ENCODE results near the gene PCBP3. TPM values are rescaled to one million over a fixed set of nuclear protein-coding genes. Genes with fewer than 3 reads are reported as not detected.

PCBP3 gene
- total and polyA plus RNA-seq, 2 donors (not counting 3 experiments of a cell fraction or from before 2014, with no cell fraction given), result 0.06 to 1.1 TPM

GRCh38 chr21:45747233-45747766 is 103.8 kb downstream of the PCBP3 start:
- intact Hi-C loops (cut with micrococcal nuclease), result no loop called here

GRCh38 chr21:45747802-45748445 is 104.4 kb downstream of the PCBP3 start:
- CTCF ChIA-PET, result interaction anchor here (0.6 kb wide), 1 partner anchor 8 kb away, joined by 3 read pairs; no protein-coding TSS in a partner anchor
- no TSS peak for BruUV-seq (replicated peaks)
- no peak overlapping the region for H3K9ac ChIP-seq (replicated peaks; ENCODE audit: extremely low read depth, insufficient read depth, low read length)

More at GRCh38 chr21:45747233-45747766, 103.8 kb downstream of the PCBP3 start:
- POLR2A ChIA-PET, result no interaction called here
- Histone ChIP-seq H3K27me3 (ENCODE audit: control insufficient read depth in 2 of 2, insufficient read depth in 2 of 2, low read length in 2 of 2) (peaks cover 0 to 5% of the 10 kb centered on the region in 2 experiments), H3K79me2 (ENCODE audit: control insufficient read depth, insufficient read depth, low read length) (no peaks in the 10 kb centered on the region), H3K27ac (ENCODE audit: insufficient read depth, low read depth, low read length) (no peak overlapping the region), H3K9me3 (replicated peaks; ENCODE audit: control insufficient read depth, insufficient read depth, low read length) (no peaks in the 10 kb centered on the region), H3K4me1 (ENCODE audit: control insufficient read depth, extremely low read depth, insufficient read depth, low read length) (no peaks in the 10 kb centered on the region), H4K20me1 (replicated peaks; ENCODE audit: control insufficient read depth, extremely low read depth, insufficient read depth, low read length) (no peaks in the 10 kb centered on the region), H3K4me2 (ENCODE audit: insufficient read depth, low read length) (no peak overlapping the region), H3K4me3 (replicated peaks in 1 of 3; ENCODE audit: insufficient read depth in 1 of 3, low read depth in 1 of 3, low read length in 3 of 3) (no peak overlapping the region), H3K9me1 (replicated peaks; ENCODE audit: control insufficient read depth, extremely low read depth, insufficient read depth, low read length) (no peaks in the 10 kb centered on the region), H3K36me3 (ENCODE audit: control insufficient read depth in 2 of 2, extremely low read depth in 1 of 2, insufficient read depth in 2 of 2, low read length in 2 of 2) (no peaks in the 10 kb centered on the region), H2AFZ (ENCODE audit: low read depth, low read length) (no peak overlapping the region), H3K9ac (replicated peaks; ENCODE audit: extremely low read depth, insufficient read depth, low read length) (no peak overlapping the region)
- DNase-seq (ENCODE audit: low read depth, low spot score), result no peak
- CTCF ChIA-PET, result no interaction called here
- dilution Hi-C loops (cut with MboI; ENCODE audit: extremely low pct_ligation_motif_present, low sequenced_read_pairs), result no loop called here
- TF ChIP-seq EZH2 (IDR thresholded peaks at IDR 0.05; ENCODE audit: borderline replicate concordance, low read depth, low read length, severe bottlenecking), result no peak
- no peak for TF ChIP-seq POLR2A (IDR thresholded peaks at IDR 0.05; ENCODE audit: low read depth, low read length)
- no peak for TF ChIP-seq JUN (IDR thresholded peaks at IDR 0.05; ENCODE audit: borderline replicate concordance, insufficient read depth, insufficient read length, low read depth)
- no peak for FAIRE-seq
- no TSS peak for BruUV-seq (replicated peaks)

More at GRCh38 chr21:45747802-45748445, 104.4 kb downstream of the PCBP3 start:
- FAIRE-seq (no peak), DNase-seq (ENCODE audit: low read depth, low spot score) (no peak)
- Histone ChIP-seq H2AFZ (ENCODE audit: low read depth, low read length) (no peak overlapping the region), H3K9me3 (replicated peaks; ENCODE audit: control insufficient read depth, insufficient read depth, low read length) (no peaks in the 10 kb centered on the region), H3K4me3 (replicated peaks in 1 of 3; ENCODE audit: insufficient read depth in 1 of 3, low read depth in 1 of 3, low read length in 3 of 3) (no peak overlapping the region), H3K27ac (ENCODE audit: insufficient read depth, low read depth, low read length) (no peak overlapping the region), H3K4me1 (ENCODE audit: control insufficient read depth, extremely low read depth, insufficient read depth, low read length) (no peaks in the 10 kb centered on the region), H3K79me2 (ENCODE audit: control insufficient read depth, insufficient read depth, low read length) (no peaks in the 10 kb centered on the region), H3K36me3 (ENCODE audit: control insufficient read depth in 2 of 2, extremely low read depth in 1 of 2, insufficient read depth in 2 of 2, low read length in 2 of 2) (no peaks in the 10 kb centered on the region), H3K27me3 (ENCODE audit: control insufficient read depth in 2 of 2, insufficient read depth in 2 of 2, low read length in 2 of 2) (peaks cover 0 to under 1% of the 10 kb centered on the region in 2 experiments), H3K9me1 (replicated peaks; ENCODE audit: control insufficient read depth, extremely low read depth, insufficient read depth, low read length) (no peaks in the 10 kb centered on the region), H3K4me2 (ENCODE audit: insufficient read depth, low read length) (no peak overlapping the region), H4K20me1 (replicated peaks; ENCODE audit: control insufficient read depth, extremely low read depth, insufficient read depth, low read length) (no peaks in the 10 kb centered on the region)
- dilution Hi-C loops (cut with MboI; ENCODE audit: extremely low pct_ligation_motif_present, low sequenced_read_pairs), result no loop called here
- intact Hi-C loops (cut with micrococcal nuclease), result no loop called here
- POLR2A ChIA-PET, result no interaction called here
- TF ChIP-seq JUN (IDR thresholded peaks at IDR 0.05; ENCODE audit: borderline replicate concordance, insufficient read depth, insufficient read length, low read depth) (no peak), CTCF (IDR thresholded peaks at IDR 0.05; ENCODE audit: extremely low read depth in 1 of 2, insufficient read depth in 1 of 2, low read depth in 1 of 2, low read length in 2 of 2) (no peak), POLR2AphosphoS5 (IDR thresholded peaks at IDR 0.05; ENCODE audit: insufficient read depth, low read depth, low read length) (no peak), EZH2 (IDR thresholded peaks at IDR 0.05; ENCODE audit: borderline replicate concordance, low read depth, low read length, severe bottlenecking) (no peak), MYC (IDR thresholded peaks at IDR 0.05; ENCODE audit: low read depth, low read length) (no peak), GATA2 (IDR thresholded peaks at IDR 0.05; ENCODE audit: insufficient read depth, insufficient read length, low read depth, low read length) (no peak)

Data from endothelial cell of umbilical vein (primary cell).